NCI-H128 (cell line): ENCODE results near the gene CORO7.
A peak's percentile ranks its signal among the peaks of the same experiment; 100 is the strongest.

Source experiments
- DNase-seq: peaks from one replicate; lab custom pipeline; 2025; ENCODE audit not compliant: unreplicated experiment; lab: John Stamatoyannopoulos, UW

CORO7 gene

GRCh38 chr16:4323071-4323844, 93.1 kb downstream of the CORO7 start:
- DNase-seq = no peak

- DNase-seq = no peak
Observed at GRCh38 chr16:4322121-4323052, 94.0 kb downstream of the CORO7 start.

DNA sequence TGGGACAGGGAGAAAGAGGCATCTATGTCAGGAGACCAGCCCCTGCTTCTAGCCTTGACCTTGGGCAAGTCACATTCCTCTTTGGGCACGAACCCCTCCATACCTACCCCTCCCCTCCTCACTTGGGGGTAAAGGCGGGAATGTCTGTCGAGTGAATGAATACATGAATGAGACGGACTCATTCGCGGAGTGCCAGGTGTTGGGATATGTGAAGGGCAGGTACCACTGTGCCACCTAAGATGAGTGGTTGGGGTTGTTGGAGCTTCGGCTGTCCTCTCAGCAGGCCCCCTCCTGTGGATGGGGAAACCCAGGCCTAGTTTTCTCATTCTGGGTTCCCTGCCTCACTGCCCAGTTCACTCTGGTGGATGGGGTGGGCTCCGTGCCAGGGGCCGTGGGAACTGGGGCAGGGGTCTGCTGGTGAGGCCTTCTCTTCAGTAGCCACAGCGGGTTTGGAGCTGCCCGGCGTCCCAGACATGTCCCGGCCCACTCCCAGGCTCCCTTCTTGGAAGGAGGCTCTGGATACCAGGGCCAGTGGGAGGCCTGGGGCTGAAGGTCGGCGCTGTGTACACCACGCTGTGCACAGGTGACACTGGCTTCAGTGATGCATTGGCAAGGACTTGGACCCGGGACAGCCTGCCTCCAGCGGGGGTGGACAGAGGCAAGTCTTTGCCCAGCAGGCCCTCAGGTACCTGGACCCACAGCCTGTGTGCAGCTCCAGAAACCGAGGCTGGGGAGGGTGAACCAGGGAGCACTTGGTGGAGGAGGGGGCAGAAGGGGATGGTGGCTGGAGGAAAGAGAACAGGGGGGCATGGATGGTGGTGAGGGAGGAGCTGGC, 94.9 kb downstream of the CORO7 start:
- DNase-seq = no peak

DNA sequence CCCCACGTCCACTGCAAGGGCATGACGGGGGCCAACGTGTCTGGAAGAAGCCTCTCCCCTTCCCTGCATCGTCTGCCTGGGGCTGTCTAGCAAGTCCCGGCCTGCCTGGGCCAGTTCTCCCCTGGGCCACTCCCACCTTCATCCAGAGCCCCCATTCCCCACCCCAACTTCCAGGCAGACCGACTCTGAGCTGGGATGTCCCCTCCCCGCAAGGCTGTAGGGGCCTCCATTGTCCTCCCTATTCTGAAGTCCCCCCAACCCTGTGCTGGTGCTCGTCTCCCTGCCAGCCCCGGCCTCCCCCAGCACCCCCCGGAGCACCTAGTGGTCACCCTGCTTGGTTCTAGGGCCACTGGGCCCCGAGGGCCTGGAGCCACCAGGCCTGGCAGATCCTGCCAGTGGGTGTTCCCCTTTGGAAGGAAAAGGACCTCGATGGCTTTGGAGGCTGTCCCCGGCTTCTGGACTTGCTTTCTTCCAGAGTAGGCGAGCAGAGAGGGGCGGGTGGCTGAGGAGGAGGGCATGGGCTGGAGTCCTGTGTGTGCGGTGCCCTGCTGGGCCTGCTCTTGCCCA, 95.7 kb downstream of the CORO7 start:
- DNase-seq = no peak

- no peak for DNase-seq
Observed at GRCh38 chr16:4319454-4320421, 96.7 kb downstream of the CORO7 start.

DNA sequence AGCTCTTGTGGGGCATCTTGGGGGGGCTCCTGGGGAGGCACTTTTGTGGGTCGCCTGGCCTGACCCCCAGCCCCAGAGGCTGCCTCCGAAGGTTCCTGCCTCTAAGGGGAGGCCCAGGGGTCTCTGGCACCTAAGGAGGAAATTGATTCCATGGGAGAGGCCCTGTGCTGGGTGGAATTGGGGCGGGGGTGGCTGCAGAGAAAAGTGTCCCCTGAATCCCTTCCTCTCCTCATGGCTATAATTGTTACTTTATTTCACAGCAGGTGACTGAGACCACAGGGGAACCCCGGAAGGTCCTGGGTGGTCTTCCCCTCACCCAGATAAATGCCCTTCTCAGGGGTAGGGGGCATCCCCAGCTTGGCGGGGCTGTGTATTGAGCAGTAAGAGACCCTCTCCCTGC, 97.4 kb downstream of the CORO7 start:
- DNase-seq = no peak

- DNase-seq = no peak
Observed at GRCh38 chr16:4318451-4318910, 97.9 kb downstream of the CORO7 start.

DNA sequence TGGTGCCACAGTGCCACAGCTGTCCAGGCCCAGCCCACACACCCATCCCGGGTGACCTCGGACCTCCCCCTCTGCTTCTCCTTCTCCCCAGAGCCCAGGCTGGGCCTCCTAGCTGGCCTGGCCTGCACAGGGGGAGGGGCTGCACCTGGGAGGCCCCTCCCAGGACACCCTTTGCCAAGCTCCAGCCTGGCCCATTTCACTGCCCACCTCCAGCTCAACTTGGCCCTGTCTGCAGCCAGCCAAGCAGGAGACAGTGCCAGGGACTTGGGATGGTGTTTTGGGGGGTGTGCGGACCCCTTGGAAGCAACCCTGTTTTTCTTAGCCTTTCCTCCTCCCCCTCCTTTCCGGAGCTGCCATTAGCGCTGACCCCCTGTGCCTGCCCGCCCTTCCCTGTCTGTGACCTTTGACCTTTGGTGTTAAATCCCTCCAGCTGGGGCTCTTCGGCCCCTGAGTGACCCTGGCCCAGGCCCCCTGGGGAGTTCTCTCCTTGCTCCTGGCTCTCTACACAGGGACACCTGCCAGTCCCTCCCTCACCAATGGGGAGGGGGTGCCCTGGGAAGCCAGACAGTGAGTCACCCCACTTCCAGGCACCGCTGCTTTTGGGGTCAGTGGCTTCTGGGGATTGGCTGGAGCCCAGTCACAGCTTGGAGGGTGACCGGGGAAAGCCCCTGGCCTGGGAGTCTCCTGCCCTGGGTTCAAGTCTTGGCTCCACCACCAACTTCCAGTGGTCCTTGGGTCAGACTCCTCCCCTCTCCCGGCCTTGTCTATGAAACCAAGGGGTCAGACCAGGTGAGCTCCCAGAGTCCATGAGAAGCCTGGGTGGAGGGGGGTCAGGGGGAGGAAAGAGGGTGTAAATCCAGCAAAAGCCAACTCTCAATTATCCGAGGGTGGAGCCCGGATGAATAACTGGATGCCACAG, 98.6 kb downstream of the CORO7 start:
- DNase-seq = no peak

DNA sequence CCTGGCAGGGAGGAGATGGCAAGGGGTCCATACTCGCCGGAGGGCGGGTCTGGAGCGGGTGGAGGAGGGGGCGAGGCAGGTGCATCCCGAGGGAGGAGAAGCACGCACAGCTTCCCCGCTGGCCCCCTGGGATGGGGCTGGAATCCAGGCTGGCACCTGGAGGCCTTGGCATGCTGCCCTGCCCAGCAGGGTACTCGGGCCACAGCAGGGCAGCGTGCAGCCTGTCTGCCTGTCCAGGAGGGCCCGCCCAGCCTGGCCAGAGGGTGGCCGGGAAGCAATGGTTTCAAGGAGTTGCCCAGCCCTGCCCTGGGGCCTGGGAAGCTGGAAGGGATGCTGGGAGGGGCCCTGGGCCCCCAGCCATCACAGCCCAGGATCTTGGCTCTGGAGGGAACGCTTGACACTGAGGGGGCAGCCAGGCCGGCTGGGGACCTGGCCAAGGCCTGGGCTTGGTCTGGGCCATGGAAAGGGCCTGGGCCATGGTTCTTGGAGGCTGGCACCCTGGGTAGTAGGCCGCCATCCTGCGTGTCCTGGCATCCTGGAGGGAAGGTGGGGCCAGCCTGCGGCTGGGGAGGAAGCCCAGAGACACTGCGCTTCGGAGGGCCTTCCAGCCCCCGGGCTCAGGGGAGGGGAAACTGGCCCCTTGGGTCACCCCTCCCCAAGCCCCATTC, 99.4 kb downstream of the CORO7 start:
- DNase-seq = no peak

DNA sequence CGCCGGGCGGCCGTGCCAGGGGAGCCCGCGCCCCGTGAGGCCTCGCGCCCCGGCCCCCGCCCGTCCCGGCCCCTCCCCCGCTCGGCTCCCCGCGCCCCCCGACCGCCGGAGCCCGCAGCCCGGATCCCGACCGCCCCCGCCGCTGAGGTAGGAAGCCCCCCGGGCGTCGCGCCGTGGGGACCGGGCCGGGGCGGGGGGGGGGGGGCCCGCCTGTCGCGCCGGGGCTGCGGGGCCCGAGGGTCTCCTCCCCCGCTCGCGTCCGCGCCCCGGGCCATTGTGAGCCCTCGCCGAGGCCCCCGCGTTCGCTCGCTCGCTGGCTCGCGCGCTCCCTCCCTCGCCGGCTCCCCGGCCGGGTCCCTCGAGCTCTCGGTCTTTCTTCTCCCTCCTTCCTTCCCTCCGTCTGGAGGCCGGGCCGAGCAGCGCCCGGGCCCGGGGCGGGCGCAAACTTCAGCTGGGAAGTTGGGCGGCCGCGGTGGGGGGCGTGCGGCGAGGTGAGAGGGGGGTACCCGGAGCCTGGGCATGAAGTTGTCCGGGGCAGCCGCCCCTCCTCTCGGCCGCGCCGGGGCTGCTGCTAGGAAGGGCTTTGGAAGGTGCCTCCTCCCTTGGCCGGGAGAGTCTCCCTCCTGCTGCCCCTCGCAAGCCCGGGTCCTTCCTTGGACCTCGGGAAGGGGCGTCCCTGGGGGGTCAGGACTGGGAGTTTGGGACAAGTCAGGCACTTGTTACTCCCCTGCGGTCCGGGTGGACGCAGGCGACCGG, 100.1 kb downstream of the CORO7 start:
- no peak for DNase-seq

DNA sequence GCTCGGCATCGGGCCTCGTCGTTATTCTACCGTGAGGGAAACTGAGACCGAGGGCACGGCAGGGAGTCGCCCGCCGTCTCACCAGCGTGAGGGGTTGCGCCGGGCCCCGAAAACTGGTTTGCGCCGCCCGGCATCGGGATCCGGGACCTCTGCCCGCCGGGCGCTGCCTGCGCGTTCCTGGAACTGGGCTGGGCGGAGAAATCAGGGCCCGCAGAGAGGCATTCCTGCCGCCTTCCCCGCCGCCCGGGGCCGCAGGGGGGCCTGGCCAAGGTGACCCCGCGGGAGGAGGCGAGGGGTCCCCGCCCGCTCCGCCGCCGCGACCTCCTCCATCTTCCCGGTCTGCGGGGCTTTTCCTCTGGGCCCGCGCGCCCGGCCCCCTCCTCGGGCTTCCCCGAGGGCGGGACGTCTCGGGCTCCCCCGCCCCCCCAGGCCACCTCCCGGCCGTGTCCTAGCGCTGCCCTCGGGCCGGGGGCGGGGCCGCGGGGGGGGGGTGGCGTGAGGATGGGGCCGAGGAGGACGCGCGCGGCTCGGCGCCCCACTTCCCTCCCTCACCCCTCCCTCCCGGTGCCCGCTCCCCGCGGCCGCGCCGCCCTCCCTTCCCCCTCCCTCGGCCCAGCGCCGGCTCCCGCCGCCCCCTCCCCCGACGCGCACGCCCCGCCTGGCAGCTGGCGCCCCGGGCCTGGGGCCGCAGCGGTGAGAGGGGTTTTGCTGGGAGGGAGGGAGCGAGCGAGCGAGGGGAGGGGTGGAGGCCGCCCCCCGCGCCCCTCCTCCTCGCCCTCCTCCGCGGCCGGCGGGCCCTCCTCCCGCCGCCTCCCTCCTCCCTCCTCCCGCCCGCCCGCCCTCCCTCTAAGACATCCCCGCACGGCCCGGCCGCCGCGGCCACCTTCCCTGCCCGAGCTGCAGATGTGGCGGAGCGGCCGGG, 100.9 kb downstream of the CORO7 start, which contains the start of gene GLIS2:
Gene GLIS2 (plus strand): TSS at position 882 of the 922 bp plus-strand sequence. CDS start 16,214 bp downstream, outside the sequence.
- peak; percentile 32 for DNase-seq

DNA sequence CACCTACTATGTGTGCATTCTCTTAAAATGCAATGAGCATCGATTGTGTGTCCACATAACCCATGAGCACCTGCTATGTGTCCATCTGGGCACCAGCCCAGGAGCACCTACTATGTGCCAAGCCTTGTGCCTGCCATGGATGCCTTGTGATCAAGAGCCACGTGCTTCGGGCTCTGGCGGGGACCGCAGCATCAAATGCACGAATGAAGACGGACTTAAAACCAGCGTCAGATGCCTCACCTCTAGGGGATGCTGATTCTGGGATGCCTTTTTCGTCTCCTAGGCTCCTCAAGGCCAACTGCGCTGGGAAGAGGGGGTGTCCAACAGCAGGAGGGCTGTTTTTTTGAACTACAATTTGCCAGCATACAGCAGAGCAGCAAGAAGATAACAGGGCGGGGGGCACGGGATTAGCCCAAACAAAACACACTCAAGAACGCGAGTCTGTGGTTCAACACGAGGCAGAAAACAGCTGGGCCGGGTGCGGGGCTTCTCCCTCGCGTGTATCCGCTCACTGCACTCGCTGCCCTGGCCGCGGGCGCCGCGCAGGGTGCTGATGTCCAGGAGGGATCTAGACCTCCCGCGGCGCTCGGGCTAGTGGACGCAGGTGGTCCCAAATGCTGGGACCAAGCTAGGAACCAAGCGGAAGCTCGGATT, 101.7 kb downstream of the CORO7 start:
- no peak for DNase-seq

- no peak for DNase-seq
Observed at GRCh38 chr16:4313563-4314531, 102.5 kb downstream of the CORO7 start.

DNA sequence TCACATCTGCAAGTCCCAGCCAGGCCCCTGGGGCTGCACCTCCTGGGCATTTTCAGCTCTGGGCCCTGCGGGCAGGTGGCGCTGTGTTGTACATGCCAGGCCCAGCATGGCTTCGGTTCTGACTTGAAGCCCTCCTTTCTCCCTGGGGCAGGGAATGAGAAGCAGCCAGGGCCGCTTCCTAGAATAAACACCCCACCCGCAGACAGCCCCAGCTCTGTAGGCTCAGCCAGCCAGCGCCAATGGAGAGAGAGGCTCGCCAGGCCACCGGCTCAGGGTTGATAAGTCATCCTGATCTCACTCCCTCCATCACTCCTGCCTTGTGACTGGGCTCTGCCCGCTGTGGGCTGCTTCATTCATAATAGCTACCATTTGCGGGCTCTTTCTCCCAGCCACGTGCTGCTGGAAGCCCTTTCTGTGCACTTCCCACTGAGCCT, 106.5 kb downstream of the CORO7 start:
- no peak for DNase-seq
